Hepatocyte (in vitro differentiated cells): ENCODE data around the gene SORL1-AS1.

Experiments
- DNase-seq: peaks from one replicate; pipeline ENCODE4 v3.0.0-alpha.2; 2016; ENCODE audit warnings: low spot score
- H2AFZ ChIP-seq: fragments of 200-600 bp; sonication (generic); 2 replicates; pipeline ENCODE4 v1.6.0; 2016; ENCODE audit warnings: antibody characterized with exemption, mild to moderate bottlenecking
- H3K27ac ChIP-seq: fragments of 200-600 bp; sonication (generic); 2 replicates; pipeline ENCODE4 v1.5.1; 2016; ENCODE audit warnings: mild to moderate bottlenecking
- H3K27me3 ChIP-seq: fragments of 200-600 bp; sonication (generic); 2 replicates; pipeline ENCODE4 v1.6.1; 2016
- H3K36me3 ChIP-seq: fragments of 200-600 bp; sonication (generic); replicated peaks from 2 replicates; pipeline ENCODE4 v1.5.1; 2016; ENCODE audit warnings: low read depth; ENCODE audit not compliant: insufficient read depth
- H3K4me1 ChIP-seq: fragments of 200-600 bp; sonication (generic); 2 replicates; pipeline ENCODE4 v1.5.1; 2016; ENCODE audit warnings: mild to moderate bottlenecking, moderate library complexity; ENCODE audit not compliant: insufficient read depth
- H3K4me2 ChIP-seq: fragments of 200-600 bp; sonication (generic); 2 replicates; pipeline ENCODE4 v1.6.0; 2016
- H3K4me3 ChIP-seq: fragments of 200-600 bp; sonication (generic); 2 replicates; pipeline ENCODE4 v1.5.1; 2016; ENCODE audit warnings: mild to moderate bottlenecking
- H3K79me2 ChIP-seq: fragments of 200-600 bp; sonication (generic); 2 replicates; pipeline ENCODE4 v1.6.0; 2017; ENCODE audit warnings: mild to moderate bottlenecking
- H3K9me2 ChIP-seq: fragments of 200-600 bp; sonication (generic); replicated peaks from 2 replicates; pipeline ENCODE4 v1.6.0; 2017; ENCODE audit warnings: mild to moderate bottlenecking; ENCODE audit not compliant: insufficient read depth
- H3K9me3 ChIP-seq: fragments of 200-600 bp; sonication (generic); 2 replicates; pipeline ENCODE4 v1.5.1; 2016; ENCODE audit warnings: low read depth, mild to moderate bottlenecking
- H4K20me1 ChIP-seq: fragments of 200-600 bp; sonication (generic); 2 replicates; pipeline ENCODE4 v1.6.0; 2016; ENCODE audit warnings: mild to moderate bottlenecking; ENCODE audit not compliant: insufficient read depth, poor library complexity, severe bottlenecking
- EZH2 ChIP-seq: fragments of 200-600 bp; sonication (generic); IDR thresholded peaks from 2 replicates; pipeline ENCODE4 v1.6.1; 2016; ENCODE audit warnings: antibody characterized with exemption, mild to moderate bottlenecking, borderline replicate concordance
- EZH2phosphoT487 ChIP-seq: fragments of 200-600 bp; sonication (generic); IDR thresholded peaks from one replicate; pipeline ENCODE4 v1.6.1; 2018; ENCODE audit warnings: antibody characterized with exemption, mild to moderate bottlenecking, low read depth, moderate library complexity; ENCODE audit not compliant: unreplicated experiment, severe bottlenecking
- WGBS: methylation state at CpG from one replicate; pipeline ENCODE4 v1.1.6; 2016; ENCODE audit warnings: low lambda C conversion rate; ENCODE audit errors: missing lambda C conversion rate; 5-methylcytosine and 5-hydroxymethylcytosine counted together
- TF ChIP-seq, protein P1 (sequence below): fragments of 200-600 bp; sonication (generic); IDR thresholded peaks from 2 replicates; pipeline ENCODE4 v1.5.1; 2016; ENCODE audit warnings: antibody characterized with exemption, mild to moderate bottlenecking; ENCODE audit not compliant: poor library complexity

SORL1-AS1 gene

DNA sequence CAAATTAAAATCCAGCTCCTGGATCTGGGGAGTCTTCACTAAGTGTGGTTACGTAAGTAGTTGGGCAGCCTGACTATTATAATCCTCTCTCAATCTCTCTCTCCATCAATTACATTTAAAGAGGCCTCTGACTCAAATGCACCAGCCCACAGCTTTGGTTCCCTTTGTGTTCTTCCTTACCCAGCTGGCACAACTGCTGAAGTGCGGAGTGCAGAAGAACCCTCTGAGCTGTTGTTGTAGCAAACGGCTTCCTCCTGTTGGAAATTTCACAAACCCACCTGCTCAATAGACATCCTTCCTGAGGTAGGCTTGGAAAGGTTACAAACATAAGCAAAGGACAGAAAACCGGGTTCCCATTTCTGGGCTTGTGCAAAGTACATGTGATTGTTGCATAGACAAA, 17.6 kb downstream of the SORL1-AS1 start:
- Histone ChIP-seq H3K27ac (peak overlapping the region; percentile 55), H4K20me1 (no peaks in the 10 kb centered on the region), H3K9me3 (no peaks in the 10 kb centered on the region), H3K4me2 (no peak overlapping the region), H2AFZ (no peak overlapping the region), H3K4me3 (no peak overlapping the region), H3K9me2 (no peaks in the 10 kb centered on the region), H3K4me1 (no peaks in the 10 kb centered on the region), H3K27me3 (no peaks in the 10 kb centered on the region), H3K79me2 (no peaks in the 10 kb centered on the region), H3K36me3 (no peaks in the 10 kb centered on the region)
- TF ChIP-seq EZH2phosphoT487 (no peak), EZH2 (no peak)
- TF ChIP-seq, protein P1, sequence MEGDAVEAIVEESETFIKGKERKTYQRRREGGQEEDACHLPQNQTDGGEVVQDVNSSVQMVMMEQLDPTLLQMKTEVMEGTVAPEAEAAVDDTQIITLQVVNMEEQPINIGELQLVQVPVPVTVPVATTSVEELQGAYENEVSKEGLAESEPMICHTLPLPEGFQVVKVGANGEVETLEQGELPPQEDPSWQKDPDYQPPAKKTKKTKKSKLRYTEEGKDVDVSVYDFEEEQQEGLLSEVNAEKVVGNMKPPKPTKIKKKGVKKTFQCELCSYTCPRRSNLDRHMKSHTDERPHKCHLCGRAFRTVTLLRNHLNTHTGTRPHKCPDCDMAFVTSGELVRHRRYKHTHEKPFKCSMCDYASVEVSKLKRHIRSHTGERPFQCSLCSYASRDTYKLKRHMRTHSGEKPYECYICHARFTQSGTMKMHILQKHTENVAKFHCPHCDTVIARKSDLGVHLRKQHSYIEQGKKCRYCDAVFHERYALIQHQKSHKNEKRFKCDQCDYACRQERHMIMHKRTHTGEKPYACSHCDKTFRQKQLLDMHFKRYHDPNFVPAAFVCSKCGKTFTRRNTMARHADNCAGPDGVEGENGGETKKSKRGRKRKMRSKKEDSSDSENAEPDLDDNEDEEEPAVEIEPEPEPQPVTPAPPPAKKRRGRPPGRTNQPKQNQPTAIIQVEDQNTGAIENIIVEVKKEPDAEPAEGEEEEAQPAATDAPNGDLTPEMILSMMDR = no peak
- WGBS = 66% methylated on average over 4 of the region's 4 CpGs
- no peak for DNase-seq

DNA sequence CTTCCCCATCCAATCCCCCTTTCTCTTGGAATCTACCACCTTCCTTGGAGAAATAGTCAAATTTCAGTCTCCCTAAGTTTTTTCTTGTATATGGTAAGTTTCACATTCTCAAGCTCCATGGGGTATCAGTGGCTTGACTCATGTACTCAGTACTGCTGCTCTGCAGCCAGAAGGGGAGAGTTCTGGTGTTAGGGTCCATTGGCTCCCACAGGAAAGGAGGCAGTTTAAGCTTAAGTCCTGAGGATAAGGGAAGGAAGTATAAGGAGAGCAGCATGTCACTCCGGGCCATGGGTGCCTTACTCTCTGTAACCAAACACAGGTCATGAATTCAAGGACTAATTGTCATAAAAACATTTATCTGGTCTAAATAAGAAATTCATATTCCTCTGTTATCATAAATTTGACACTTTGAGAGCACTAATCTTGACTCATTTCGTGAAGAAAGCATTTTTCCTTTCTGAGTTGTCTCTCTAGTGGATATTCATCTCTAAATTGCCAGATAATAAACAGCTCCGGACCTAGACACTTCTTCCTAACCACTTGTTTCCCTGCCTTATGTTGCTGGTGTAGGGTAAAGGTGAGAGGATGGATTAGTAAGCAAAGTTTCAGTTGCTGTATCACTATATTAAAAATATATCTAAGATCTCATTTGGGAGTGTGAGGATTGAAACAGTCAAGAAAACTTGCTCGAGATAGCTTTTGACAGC, 20.8 kb downstream of the SORL1-AS1 start:
- DNase-seq = no peak
- TF ChIP-seq EZH2phosphoT487 = no peak
- TF ChIP-seq, protein P1 = no peak
- no peak for TF ChIP-seq EZH2
- Histone ChIP-seq H3K4me2 (no peak overlapping the region), H3K27me3 (no peaks in the 10 kb centered on the region), H3K4me3 (no peak overlapping the region), H3K9me3 (no peaks in the 10 kb centered on the region), H3K79me2 (no peaks in the 10 kb centered on the region), H4K20me1 (no peaks in the 10 kb centered on the region), H3K36me3 (no peaks in the 10 kb centered on the region), H3K27ac (no peak overlapping the region), H3K4me1 (no peaks in the 10 kb centered on the region), H2AFZ (no peak overlapping the region), H3K9me2 (no peaks in the 10 kb centered on the region)
- WGBS = 88% methylated on average over 4 of the region's 4 CpGs

DNA sequence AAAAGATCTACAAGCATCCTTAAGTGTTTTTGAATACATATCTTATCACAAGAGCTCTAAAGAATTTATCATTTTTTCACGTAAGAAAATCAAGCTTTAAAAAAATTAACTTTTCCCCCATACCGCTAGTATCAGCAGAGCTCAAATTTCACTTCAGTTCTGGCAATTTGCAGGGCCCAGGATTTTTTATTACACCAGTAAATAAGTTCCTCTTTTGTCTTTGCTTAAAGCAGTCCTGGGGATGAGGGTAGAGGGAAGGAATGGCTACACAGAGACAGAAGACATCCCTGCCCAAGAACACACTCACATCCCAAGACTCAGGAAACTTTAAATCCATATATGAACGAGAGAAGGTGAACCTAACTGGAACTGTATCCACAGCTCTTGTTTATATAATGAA, 23.2 kb downstream of the SORL1-AS1 start:
- WGBS = 46% methylated on average over 3 of the region's 3 CpGs
- Histone ChIP-seq H2AFZ (no peak overlapping the region), H3K9me2 (no peaks in the 10 kb centered on the region), H3K27ac (no peak overlapping the region), H3K9me3 (no peaks in the 10 kb centered on the region), H3K4me2 (no peak overlapping the region), H3K36me3 (no peaks in the 10 kb centered on the region), H4K20me1 (no peaks in the 10 kb centered on the region), H3K4me3 (no peak overlapping the region), H3K4me1 (no peaks in the 10 kb centered on the region), H3K27me3 (no peaks in the 10 kb centered on the region), H3K79me2 (no peaks in the 10 kb centered on the region)
- DNase-seq = no peak
- no peak for TF ChIP-seq EZH2phosphoT487
- no peak for TF ChIP-seq EZH2
- TF ChIP-seq, protein P1 = no peak

DNA sequence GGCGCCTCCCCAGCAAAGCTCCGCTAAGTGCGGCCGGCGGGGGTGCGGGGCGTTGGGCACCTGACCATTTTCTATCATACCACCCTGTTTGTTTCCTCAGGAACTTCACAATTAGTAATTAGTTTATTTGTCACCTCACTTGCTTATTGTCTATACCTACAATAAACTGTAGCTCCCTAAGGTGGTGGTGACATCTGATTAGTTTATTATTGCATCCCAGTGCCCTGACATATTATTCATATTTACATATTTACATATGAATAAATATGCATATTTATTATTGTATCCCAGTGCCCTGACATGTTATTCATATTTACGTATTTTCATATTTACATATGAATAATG, 25.4 kb downstream of the SORL1-AS1 start:
- no peaks in the 10 kb centered on the region for H3K9me3 ChIP-seq
- H3K9me2 ChIP-seq = no peaks in the 10 kb centered on the region
- H3K27ac ChIP-seq = no peak overlapping the region
- WGBS = 12% methylated on average over 8 of the region's 8 CpGs
- H3K4me2 ChIP-seq = peak overlapping the region; percentile 81
- H3K4me1 ChIP-seq = no peaks in the 10 kb centered on the region
- H2AFZ ChIP-seq = no peak overlapping the region
- H3K4me3 ChIP-seq = no peak overlapping the region
- TF ChIP-seq EZH2phosphoT487 (no peak), EZH2 (no peak)
- TF ChIP-seq, protein P1 = no peak
- H3K36me3 ChIP-seq = no peaks in the 10 kb centered on the region
- no peaks in the 10 kb centered on the region for H3K27me3 ChIP-seq
- no peaks in the 10 kb centered on the region for H3K79me2 ChIP-seq
- H4K20me1 ChIP-seq = no peaks in the 10 kb centered on the region
- DNase-seq = no peak
